GM23338 (cell line): ENCODE measurements around the gene HLA-F. TPM values are rescaled to one million over a fixed set of nuclear protein-coding genes. Genes with fewer than 3 reads are reported as not detected.

Source experiments
- ATAC-seq: fragments of 200-7000 bp; cut with Tn5 transposase; 3 replicates; pipeline ENCODE4 v1.9.1; 2020
- DNase-seq: peaks from one replicate; pipeline ENCODE4 v3.0.0-alpha.2; 2015; ENCODE audit warnings: low spot score
- H2AFZ ChIP-seq: fragments of 200-600 bp; sonication (generic); 2 replicates; pipeline ENCODE4 v1.8.0; 2016; ENCODE audit warnings: antibody characterized with exemption, mild to moderate bottlenecking, moderate library complexity
- H3F3A ChIP-seq: fragments of 200-600 bp; sonication (generic); replicated peaks from 2 replicates; pipeline ENCODE4 v1.8.0; 2017; ENCODE audit warnings: antibody characterized with exemption, mixed run types, low read depth
- H3K27ac ChIP-seq: fragments of 200-600 bp; sonication (generic); 2 replicates; pipeline ENCODE4 v1.6.1; 2016; ENCODE audit warnings: low read depth
- H3K27me3 ChIP-seq: fragments of 200-600 bp; sonication (generic); 2 replicates; pipeline ENCODE4 v1.8.0; 2016; ENCODE audit warnings: mild to moderate bottlenecking, mixed run types, moderate library complexity; ENCODE audit not compliant: insufficient read depth
- H3K36me3 ChIP-seq: fragments of 200-600 bp; sonication (generic); 2 replicates; pipeline ENCODE4 v1.8.0; 2016; ENCODE audit warnings: mild to moderate bottlenecking; ENCODE audit not compliant: insufficient read depth
- H3K4me1 ChIP-seq: fragments of 200-600 bp; sonication (generic); 2 replicates; pipeline ENCODE4 v1.8.0; 2016; ENCODE audit warnings: mild to moderate bottlenecking, moderate library complexity; ENCODE audit not compliant: insufficient read depth
- H3K4me2 ChIP-seq: fragments of 200-600 bp; sonication (generic); 2 replicates; pipeline ENCODE4 v1.7.1; 2017; ENCODE audit warnings: mixed run types
- H3K4me3 ChIP-seq: fragments of 200-600 bp; sonication (generic); 2 replicates; pipeline ENCODE4 v1.6.1; 2016; ENCODE audit warnings: mixed run types
- H3K79me2 ChIP-seq: fragments of 200-600 bp; sonication (generic); replicated peaks from 2 replicates; pipeline ENCODE4 v1.8.0; 2017; ENCODE audit warnings: mild to moderate bottlenecking; ENCODE audit not compliant: insufficient read depth
- H3K9me2 ChIP-seq: fragments of 200-600 bp; sonication (generic); 2 replicates; pipeline ENCODE4 v1.8.0; 2017; ENCODE audit not compliant: insufficient read depth
- H4K20me1 ChIP-seq: fragments of 200-600 bp; sonication (generic); replicated peaks from 2 replicates; pipeline ENCODE4 v1.8.0; 2017; ENCODE audit warnings: mild to moderate bottlenecking; ENCODE audit not compliant: insufficient read depth
- H3K27ac Mint-ChIP-seq: 2 replicates; pipeline ENCODE4 v1.8.0; 2020; ENCODE audit warnings: inconsistent platforms, mild to moderate bottlenecking, moderate library complexity, mixed read lengths
- H3K27me3 Mint-ChIP-seq: 3 replicates; pipeline ENCODE4 v1.8.0; 2022; ENCODE audit warnings: low read depth, mild to moderate bottlenecking, moderate library complexity, mixed read lengths, inconsistent platforms; ENCODE audit not compliant: insufficient read depth, poor library complexity
- H3K36me3 Mint-ChIP-seq: 3 replicates; pipeline ENCODE4 v1.8.0; 2021; ENCODE audit warnings: low read depth, mild to moderate bottlenecking, inconsistent platforms, moderate library complexity, mixed read lengths
- H3K4me1 Mint-ChIP-seq: 3 replicates; pipeline ENCODE4 v1.8.0; 2020; ENCODE audit warnings: mild to moderate bottlenecking, inconsistent platforms, mixed read lengths
- H3K4me3 Mint-ChIP-seq: 3 replicates; pipeline ENCODE4 v1.8.0; 2021; ENCODE audit warnings: moderate library complexity, mild to moderate bottlenecking, inconsistent platforms, mixed read lengths
- H3K9me3 Mint-ChIP-seq: 3 replicates; pipeline ENCODE4 v1.8.0; 2020; ENCODE audit warnings: moderate library complexity, mild to moderate bottlenecking, inconsistent platforms, mixed read lengths
- CREB1 ChIP-seq: fragments of 250-450 bp; sonication (Bioruptor Pico); IDR thresholded peaks from 2 replicates; pipeline ENCODE4 v1.5.0; 2020; ENCODE audit warnings: low read depth, mild to moderate bottlenecking, moderate library complexity
- CTCF ChIP-seq, 2 experiments: fragments of 200-600 bp in 1 of 2; sonication (generic) in 1 of 2; conservative IDR thresholded peaks; 2 replicates each; pipeline versions ENCODE4 v1.5.1 to v1.6.1; 2016 to 2017; ENCODE audit warnings: antibody characterized with exemption in 2 of 2, low read depth in 2 of 2, mild to moderate bottlenecking in 2 of 2, moderate library complexity in 1 of 2
- ETS1 ChIP-seq: IDR thresholded peaks from 2 replicates; pipeline ENCODE4 v1.6.1; 2016; ENCODE audit warnings: antibody characterized with exemption
- EZH2 ChIP-seq: fragments of 200-600 bp; sonication (generic); IDR thresholded peaks from one replicate; pipeline ENCODE4 v1.8.0; 2017; ENCODE audit warnings: antibody characterized with exemption, mild to moderate bottlenecking, low read depth; ENCODE audit not compliant: unreplicated experiment
- JUNB ChIP-seq: IDR thresholded peaks from one replicate; pipeline ENCODE4 v1.6.1; 2016; ENCODE audit warnings: antibody characterized with exemption; ENCODE audit not compliant: unreplicated experiment
- REST ChIP-seq: IDR thresholded peaks from one replicate; pipeline ENCODE4 v1.6.1; 2018; ENCODE audit warnings: antibody characterized with exemption; ENCODE audit not compliant: unreplicated experiment
- ZNF114 ChIP-seq: fragments of 250-450 bp; sonication (Bioruptor Pico); IDR thresholded peaks from 2 replicates; pipeline ENCODE4 v1.5.0; 2020; ENCODE audit warnings: mild to moderate bottlenecking, moderate library complexity
- ZNF331 ChIP-seq: fragments of 250-450 bp; sonication (Bioruptor Pico); IDR thresholded peaks from 2 replicates; pipeline ENCODE4 v1.5.0; 2020; ENCODE audit warnings: low read depth, mild to moderate bottlenecking, moderate library complexity
- polyA plus RNA-seq: library from polyadenylated mRNA; unstranded; fragments of >200 nt; fragmentation: Nextera tagmentation; extraction: Ambion mirVana; gene quantifications from 2 replicates; pipeline ENCODE4 v1.2.1, GENCODE V29; 2016
- total RNA-seq: library from RNA; depleted of rRNA; stranded (reverse); fragments of >200 nt; shearing (Covaris generic); gene quantifications from 2 replicates; pipeline ENCODE4 v1.2.3, GENCODE V29; 2014

HLA-F gene
- total and polyA plus RNA-seq, 2 experiments from 2014 or later: 4.4 to 10.4 TPM

- no peak for TF ChIP-seq REST
- no peak for TF ChIP-seq ETS1
- no peak for TF ChIP-seq ZNF331 (CRISPR knock-in tag)
- no peak for TF ChIP-seq ZNF114
- no peak for TF ChIP-seq CREB1 (CRISPR knock-in tag)
Measured at GRCh38 chr6:29747688-29748250, 24.5 kb downstream of the HLA-F start (continued).

- peak; percentile 83 for ATAC-seq
- Histone ChIP-seq H3K4me1 (peaks cover 20% of the 10 kb centered on the region), H3F3A (peaks cover 8% of the 10 kb centered on the region), H3K9me2 (0 out of 2 replicates have a peak, but pooled peaks cover 4% of the 10 kb centered on the region), H3K4me2 (peak overlapping the region; percentile 93), H4K20me1 (0 out of 2 replicates have a peak, but pooled peaks cover 2% of the 10 kb centered on the region), H3K79me2 (no peaks in the 10 kb centered on the region), H3K36me3 (no peaks in the 10 kb centered on the region), H3K27ac (no peak overlapping the region), H2AFZ (peak overlapping the region; percentile 87), H3K27me3 (peaks cover 62% of the 10 kb centered on the region), H3K4me3 (peak overlapping the region; percentile 69)
- DNase-seq: peak; percentile 99
- H3K36me3 Mint-ChIP-seq: peaks cover 9% of the 10 kb centered on the region; the same call in 2 of the 3 replicates
- peaks cover 5% of the 10 kb centered on the region; the same call in 1 of the 3 replicates for H3K9me3 Mint-ChIP-seq
- H3K4me1 Mint-ChIP-seq: peaks cover 15% of the 10 kb centered on the region
- H3K27ac Mint-ChIP-seq: no peak overlapping the region
- peaks cover 60% of the 10 kb centered on the region for H3K27me3 Mint-ChIP-seq
- H3K4me3 Mint-ChIP-seq: peak overlapping the region; percentile 92
- no peak for TF ChIP-seq ZNF114
- peak; percentile 32 for TF ChIP-seq EZH2
- no peak for TF ChIP-seq ZNF331 (CRISPR knock-in tag)
- TF ChIP-seq ETS1: no peak
- 0 out of 4 replicates have a peak, but pooled peaks of 1 of the 2 experiments have one; percentile 0 for TF ChIP-seq CTCF (conservative IDR thresholded peaks at IDR 0.05; ENCODE audit: low read depth in 2 of 2)
- no peak for TF ChIP-seq JUNB
Measured at GRCh38 chr6:29748391-29749307, 25.4 kb downstream of the HLA-F start.
